ENCODE results near the gene MED12L. TPM values are rescaled to one million over a fixed set of nuclear protein-coding genes. Genes with fewer than 3 reads are reported as not detected.
A peak's percentile ranks its signal among the peaks of the same experiment; 100 is the strongest.

The MED12L gene
- total RNA-seq, 2 donors from 2014 or later: 1.8 to 6.2 TPM

DNA sequence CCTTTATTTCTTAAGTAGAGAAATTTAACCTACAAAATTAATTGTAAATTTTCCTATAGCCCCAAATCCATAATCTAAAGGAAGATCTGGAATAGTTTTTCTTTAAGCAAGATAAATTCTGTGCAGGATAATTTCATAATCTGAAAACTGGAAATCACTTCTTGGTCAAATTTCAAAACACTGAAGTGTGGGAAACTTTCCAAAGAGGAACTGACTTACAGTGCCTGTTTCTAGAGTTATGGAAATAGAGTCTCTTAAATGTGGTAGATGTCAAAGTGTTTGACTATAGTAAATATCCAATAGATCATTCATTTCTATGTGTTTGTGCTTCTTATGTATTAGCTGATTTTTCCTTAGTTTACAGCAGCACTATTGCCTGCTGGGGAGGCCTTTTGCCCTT, 245.4 kb downstream of the MED12L start:
- no peak for ATAC-seq
- Mint-ChIP-seq H3K4me1 (peaks cover 4% of the 10 kb centered on the region), H3K36me3 (ENCODE audit: low read depth) (no peaks in the 10 kb centered on the region)

GRCh38 chr3:151331696-151332095, 246.2 kb downstream of the MED12L start:
- Mint-ChIP-seq H3K4me3 (no peak overlapping the region), H3K27ac (no peak overlapping the region), H3K36me3 (ENCODE audit: low read depth) (no peaks in the 10 kb centered on the region), H3K27me3 (peaks cover 39% of the 10 kb centered on the region), H3K4me1 (peaks cover 4% of the 10 kb centered on the region)
- ATAC-seq (no peak), DNase-seq (no peak)
- no peaks in the 10 kb centered on the region for H3K9me3 ChIP-seq (ENCODE audit: control insufficient read depth, low read length, poor library complexity, severe bottlenecking)

More for the DNA sequence above, 245.4 kb downstream of the MED12L start:
- H3K9me3 ChIP-seq (ENCODE audit: control insufficient read depth, low read length, poor library complexity, severe bottlenecking): no peaks in the 10 kb centered on the region
- Mint-ChIP-seq H3K27me3 (peaks cover 47% of the 10 kb centered on the region), H3K4me3 (no peak overlapping the region), H3K27ac (no peak overlapping the region)
- no peak for DNase-seq

- no peaks in the 10 kb centered on the region for H3K9me3 ChIP-seq (ENCODE audit: control insufficient read depth, low read length, poor library complexity, severe bottlenecking)
- ATAC-seq: no peak
- H3K36me3 Mint-ChIP-seq (ENCODE audit: low read depth): peaks cover 5% of the 10 kb centered on the region
- DNase-seq: no peak
- peaks cover 8% of the 10 kb centered on the region for H3K4me1 Mint-ChIP-seq
- no peak overlapping the region for H3K27ac Mint-ChIP-seq
- peak overlapping the region; percentile 80 for H3K4me3 Mint-ChIP-seq
- H3K27me3 Mint-ChIP-seq: peaks cover 46% of the 10 kb centered on the region
Measured at GRCh38 chr3:151345859-151346258, 260.4 kb downstream of the MED12L start.

- H3K36me3 Mint-ChIP-seq (ENCODE audit: low read depth): peaks cover 5% of the 10 kb centered on the region
- H3K4me1 Mint-ChIP-seq: peaks cover 11% of the 10 kb centered on the region
- H3K27ac Mint-ChIP-seq: no peak overlapping the region
- no peaks in the 10 kb centered on the region for H3K9me3 ChIP-seq (ENCODE audit: control insufficient read depth, low read length, poor library complexity, severe bottlenecking)
- peaks cover 48% of the 10 kb centered on the region for H3K27me3 Mint-ChIP-seq
- peak overlapping the region; percentile 80 for H3K4me3 Mint-ChIP-seq
- ATAC-seq: no peak
- no peak for DNase-seq
Measured at GRCh38 chr3:151346292-151346691, 260.8 kb downstream of the MED12L start.

DNA sequence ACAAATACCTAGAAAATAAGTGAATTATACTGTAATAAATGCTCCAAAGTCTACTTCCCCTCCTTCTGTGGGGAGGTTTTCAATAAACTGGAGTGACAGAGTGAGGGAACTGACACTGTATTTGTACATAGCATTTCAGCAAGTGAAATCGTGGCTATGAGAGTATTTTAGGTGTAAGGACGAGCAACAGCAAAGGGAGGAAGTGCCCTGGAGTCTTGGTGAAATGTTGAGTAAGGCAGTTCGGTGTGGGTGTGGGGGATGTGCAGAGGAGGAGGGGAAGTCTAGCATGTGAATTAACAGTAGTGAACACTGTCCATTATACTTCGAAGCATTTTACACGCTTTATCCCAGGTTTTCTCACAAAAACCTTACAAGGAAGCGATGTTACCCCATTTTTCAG, 262.0 kb downstream of the MED12L start:
- Mint-ChIP-seq H3K4me3 (no peak overlapping the region), H3K4me1 (peaks cover 12% of the 10 kb centered on the region), H3K27me3 (peaks cover 46% of the 10 kb centered on the region), H3K27ac (no peak overlapping the region), H3K36me3 (ENCODE audit: low read depth) (peaks cover 5% of the 10 kb centered on the region)
- ATAC-seq (no peak), DNase-seq (no peak)
- H3K9me3 ChIP-seq (ENCODE audit: control insufficient read depth, low read length, poor library complexity, severe bottlenecking): no peaks in the 10 kb centered on the region

- Mint-ChIP-seq H3K4me3 (no peak overlapping the region), H3K27ac (no peak overlapping the region), H3K27me3 (peaks cover 39% of the 10 kb centered on the region), H3K36me3 (ENCODE audit: low read depth) (peaks cover 5% of the 10 kb centered on the region), H3K4me1 (peaks cover 12% of the 10 kb centered on the region)
- H3K9me3 ChIP-seq (ENCODE audit: control insufficient read depth, low read length, poor library complexity, severe bottlenecking): no peaks in the 10 kb centered on the region
- ATAC-seq: no peak
- DNase-seq: no peak
Measured at GRCh38 chr3:151350656-151351055, 265.2 kb downstream of the MED12L start.

DNA sequence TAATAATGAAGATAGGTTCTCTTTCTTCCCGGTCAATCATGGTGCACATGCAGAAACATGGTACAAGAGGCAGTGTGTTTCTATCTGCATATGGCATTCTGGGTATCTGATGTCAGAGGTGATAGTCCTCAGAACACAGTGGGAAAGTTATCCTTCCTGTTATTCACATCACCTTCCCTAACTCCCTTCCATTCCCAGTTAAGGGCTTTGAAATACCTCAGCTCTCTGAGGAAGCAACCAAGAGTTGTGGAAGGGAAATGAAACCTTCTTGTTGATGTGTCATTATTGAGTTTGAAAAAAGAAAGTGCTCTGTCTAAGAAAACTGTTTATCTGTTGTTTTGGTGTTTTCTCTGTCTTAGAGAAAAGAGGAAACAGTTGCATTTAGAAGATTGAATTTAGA, 265.8 kb downstream of the MED12L start:
- Mint-ChIP-seq H3K4me3 (no peak overlapping the region), H3K27me3 (peaks cover 33% of the 10 kb centered on the region), H3K36me3 (ENCODE audit: low read depth) (peaks cover 2% of the 10 kb centered on the region), H3K27ac (no peak overlapping the region), H3K4me1 (peaks cover 8% of the 10 kb centered on the region)
- ATAC-seq (no peak), DNase-seq (no peak)
- no peaks in the 10 kb centered on the region for H3K9me3 ChIP-seq (ENCODE audit: control insufficient read depth, low read length, poor library complexity, severe bottlenecking)

- no peaks in the 10 kb centered on the region for H3K36me3 Mint-ChIP-seq (ENCODE audit: low read depth)
- DNase-seq (no peak), ATAC-seq (no peak)
- H3K4me3 Mint-ChIP-seq: no peak overlapping the region
- H3K27ac Mint-ChIP-seq: no peak overlapping the region
- H3K27me3 Mint-ChIP-seq: peaks cover 30% of the 10 kb centered on the region
- peaks cover 4% of the 10 kb centered on the region for H3K4me1 Mint-ChIP-seq
- H3K9me3 ChIP-seq (ENCODE audit: control insufficient read depth, low read length, poor library complexity, severe bottlenecking): no peaks in the 10 kb centered on the region
Measured at GRCh38 chr3:151351648-151352047, 266.2 kb downstream of the MED12L start.

DNA sequence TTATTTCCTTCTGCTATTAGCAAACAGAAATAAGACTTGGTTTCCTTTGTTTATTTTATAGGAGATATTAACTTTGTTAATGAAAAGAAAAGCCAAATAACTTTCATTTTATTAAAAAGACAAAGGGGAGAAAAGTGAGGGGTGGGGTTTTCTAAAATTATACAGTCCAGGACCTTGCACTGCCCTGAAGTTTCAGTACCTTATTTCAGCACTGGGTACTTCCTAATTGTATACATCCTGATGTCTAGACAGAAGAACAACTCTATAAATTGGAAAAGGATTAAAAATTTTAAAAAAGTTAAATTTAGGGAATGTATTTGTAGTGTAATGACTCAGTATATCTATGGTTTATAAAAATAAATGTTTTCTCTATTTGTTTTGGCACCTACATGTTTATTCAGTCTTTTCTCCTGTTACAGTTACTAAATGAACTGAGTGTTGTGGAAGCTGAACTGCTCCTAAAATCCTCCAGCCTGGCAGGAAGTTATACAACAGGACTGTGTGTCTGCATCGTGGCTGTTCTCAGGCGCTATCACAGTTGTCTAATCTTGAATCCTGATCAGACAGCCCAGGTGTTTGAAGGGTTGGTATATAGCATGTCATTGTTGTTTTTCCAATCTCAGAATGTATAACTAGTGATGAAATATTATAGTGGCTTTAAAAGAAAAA, 271.5 kb downstream of the MED12L start:
- no peak for DNase-seq
- peaks cover 2% of the 10 kb centered on the region for H3K4me1 Mint-ChIP-seq
- H3K27me3 Mint-ChIP-seq: no peaks in the 10 kb centered on the region
- no peak overlapping the region for H3K4me3 Mint-ChIP-seq
- H3K9me3 ChIP-seq (ENCODE audit: control insufficient read depth, low read length, poor library complexity, severe bottlenecking): no peaks in the 10 kb centered on the region
- peak overlapping the region; percentile 29 for H3K27ac Mint-ChIP-seq
- ATAC-seq: no peak
- H3K36me3 Mint-ChIP-seq (ENCODE audit: low read depth): no peaks in the 10 kb centered on the region

DNA sequence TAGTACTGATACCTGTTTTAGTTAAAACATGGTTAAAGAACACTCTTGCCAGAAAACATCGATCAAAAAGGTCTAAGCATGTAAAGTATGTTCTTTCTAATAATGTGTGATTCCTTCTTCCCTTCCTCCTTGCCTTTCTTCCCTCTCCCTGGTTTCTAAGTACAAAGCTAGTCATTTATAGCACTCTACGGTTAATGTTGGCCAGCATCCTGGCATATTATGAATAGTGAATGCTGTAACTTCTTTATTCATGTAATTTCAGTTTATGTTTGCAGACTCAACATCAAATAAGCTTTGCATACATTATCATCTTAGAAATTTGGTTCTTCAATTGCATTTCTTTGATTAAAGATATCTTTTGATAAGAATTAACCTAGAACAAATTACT, 272.0 kb downstream of the MED12L start:
- no peaks in the 10 kb centered on the region for H3K36me3 Mint-ChIP-seq (ENCODE audit: low read depth)
- H3K9me3 ChIP-seq (ENCODE audit: control insufficient read depth, low read length, poor library complexity, severe bottlenecking): no peaks in the 10 kb centered on the region
- H3K27me3 Mint-ChIP-seq: no peaks in the 10 kb centered on the region
- DNase-seq: no peak
- no peak for ATAC-seq
- H3K27ac Mint-ChIP-seq: peak overlapping the region; percentile 29
- no peak overlapping the region for H3K4me3 Mint-ChIP-seq
- H3K4me1 Mint-ChIP-seq: peaks cover 2% of the 10 kb centered on the region

GRCh38 chr3:151362751-151363174, 277.3 kb downstream of the MED12L start:
- H3K36me3 Mint-ChIP-seq (ENCODE audit: low read depth): no peaks in the 10 kb centered on the region

DNA sequence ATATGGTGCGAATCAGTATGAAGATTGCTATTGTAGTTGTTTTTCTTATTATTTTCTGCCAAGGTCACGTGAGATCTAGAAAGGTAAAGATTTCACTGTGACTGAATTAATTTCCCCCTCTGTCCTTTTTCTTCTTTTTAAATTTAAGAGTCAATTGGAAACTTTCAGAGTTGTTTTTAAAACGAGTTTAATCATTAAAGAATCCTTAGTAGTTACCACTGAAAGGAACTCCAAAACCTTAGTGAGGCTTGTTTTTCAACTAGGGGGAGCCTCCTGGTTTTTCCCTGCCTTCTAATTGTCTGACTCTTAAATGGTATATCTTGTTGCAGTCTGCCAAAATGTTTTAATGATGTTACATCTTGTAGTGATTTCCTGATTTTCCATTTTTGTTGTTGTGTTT, 281.5 kb downstream of the MED12L start:
- no peaks in the 10 kb centered on the region for H3K36me3 Mint-ChIP-seq (ENCODE audit: low read depth)
- H3K27ac Mint-ChIP-seq: no peak overlapping the region
- H3K4me1 Mint-ChIP-seq: no peaks in the 10 kb centered on the region
- H3K9me3 ChIP-seq (ENCODE audit: control insufficient read depth, low read length, poor library complexity, severe bottlenecking): no peaks in the 10 kb centered on the region
- peaks cover 8% of the 10 kb centered on the region for H3K27me3 Mint-ChIP-seq
- DNase-seq: no peak
- no peak overlapping the region for H3K4me3 Mint-ChIP-seq
- ATAC-seq: no peak

More at GRCh38 chr3:151362751-151363174, 277.3 kb downstream of the MED12L start:
- no peak overlapping the region for H3K27ac Mint-ChIP-seq
- no peaks in the 10 kb centered on the region for H3K4me1 Mint-ChIP-seq
- no peak overlapping the region for H3K4me3 Mint-ChIP-seq
- ATAC-seq: no peak
- H3K9me3 ChIP-seq (ENCODE audit: control insufficient read depth, low read length, poor library complexity, severe bottlenecking): no peaks in the 10 kb centered on the region
- peaks cover 8% of the 10 kb centered on the region for H3K27me3 Mint-ChIP-seq
- no peak for DNase-seq

DNA sequence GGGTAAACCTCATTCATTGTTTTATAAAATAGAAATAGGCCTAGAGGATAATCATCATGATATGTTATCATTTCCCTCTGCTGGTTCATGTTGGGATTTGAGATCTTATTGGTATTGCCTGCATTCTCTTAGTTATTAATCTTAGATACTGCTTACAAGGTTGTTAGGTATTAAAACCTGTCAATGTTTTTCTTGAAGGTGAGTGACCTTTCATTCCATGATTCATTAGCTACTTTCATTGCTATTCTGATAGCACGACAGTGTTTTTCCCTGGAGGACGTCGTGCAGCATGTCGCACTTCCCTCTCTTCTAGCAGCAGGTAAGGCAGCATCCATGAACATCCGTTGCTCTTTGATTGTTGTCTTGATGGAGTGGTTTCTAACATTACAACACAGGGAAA, 282.0 kb downstream of the MED12L start:
- H3K27me3 Mint-ChIP-seq: peaks cover 8% of the 10 kb centered on the region
- ATAC-seq: no peak
- no peaks in the 10 kb centered on the region for H3K36me3 Mint-ChIP-seq (ENCODE audit: low read depth)
- no peaks in the 10 kb centered on the region for H3K4me1 Mint-ChIP-seq
- no peak overlapping the region for H3K4me3 Mint-ChIP-seq
- DNase-seq: no peak
- H3K27ac Mint-ChIP-seq: no peak overlapping the region
- no peaks in the 10 kb centered on the region for H3K9me3 ChIP-seq (ENCODE audit: control insufficient read depth, low read length, poor library complexity, severe bottlenecking)

GRCh38 chr3:151371526-151371925, 286.1 kb downstream of the MED12L start:
- ATAC-seq (no peak), DNase-seq (no peak)
- Mint-ChIP-seq H3K27ac (no peak overlapping the region), H3K27me3 (no peaks in the 10 kb centered on the region), H3K4me3 (no peak overlapping the region), H3K4me1 (no peaks in the 10 kb centered on the region), H3K36me3 (ENCODE audit: low read depth) (no peaks in the 10 kb centered on the region)
- H3K9me3 ChIP-seq (ENCODE audit: control insufficient read depth, low read length, poor library complexity, severe bottlenecking): no peaks in the 10 kb centered on the region

Data from T-helper 17 cell (primary cell).